ENCODE data around the gene BBS5. TPM values are rescaled to one million over a fixed set of nuclear protein-coding genes. Genes with fewer than 3 reads are reported as not detected.
"Not testable (repeated sequence)": the region's sequence is repeated elsewhere in the genome, so short reads cannot be mapped to it uniquely, and the experiment has no call there.

The BBS5 gene
- total RNA-seq, result 10.6 TPM

DNA sequence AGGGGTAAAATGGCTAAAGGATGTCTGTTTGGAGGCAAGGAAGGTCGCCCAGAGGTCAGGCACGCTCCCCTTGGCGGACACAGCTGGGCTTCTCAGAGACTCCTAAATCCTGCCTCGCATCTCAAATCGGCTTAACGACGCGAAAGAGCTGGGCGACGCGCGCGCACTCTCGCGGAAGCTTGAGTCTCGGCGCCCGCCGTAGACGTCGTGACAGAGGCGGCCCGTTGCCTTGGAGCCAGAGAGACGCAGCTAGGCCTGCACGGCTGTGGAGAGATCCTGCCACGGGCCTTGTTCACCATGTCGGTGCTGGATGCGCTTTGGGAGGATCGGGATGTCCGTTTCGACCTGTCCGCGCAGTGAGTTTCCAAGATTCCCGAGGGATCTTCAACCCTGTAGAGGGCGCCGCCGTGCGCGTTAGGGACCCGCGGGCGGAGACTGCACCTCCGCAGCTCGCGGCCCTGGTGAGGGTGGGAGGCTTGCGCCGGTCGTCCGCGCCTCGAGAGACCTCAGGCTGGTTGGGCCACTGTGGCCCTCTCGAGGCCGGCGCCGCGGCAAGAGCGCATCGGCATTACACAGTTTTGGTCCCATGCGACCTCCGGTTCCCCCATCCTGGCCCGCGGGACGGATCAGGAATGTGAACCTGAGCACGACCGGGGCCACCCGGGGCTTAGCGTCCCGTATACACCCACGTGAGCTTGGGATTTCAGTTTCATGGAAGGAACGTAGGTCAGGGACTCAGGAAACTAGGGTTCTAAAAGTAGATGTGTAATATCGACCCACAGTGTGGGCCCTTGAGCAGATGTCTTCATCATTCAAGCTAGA, at the start of gene BBS5:
Gene BBS5, plus strand, starts transcription at position 238 of the 822 bp plus-strand sequence. Its CDS starts 60 bp downstream, at position 298.
- peak; percentile 75 for DNase-seq

DNA sequence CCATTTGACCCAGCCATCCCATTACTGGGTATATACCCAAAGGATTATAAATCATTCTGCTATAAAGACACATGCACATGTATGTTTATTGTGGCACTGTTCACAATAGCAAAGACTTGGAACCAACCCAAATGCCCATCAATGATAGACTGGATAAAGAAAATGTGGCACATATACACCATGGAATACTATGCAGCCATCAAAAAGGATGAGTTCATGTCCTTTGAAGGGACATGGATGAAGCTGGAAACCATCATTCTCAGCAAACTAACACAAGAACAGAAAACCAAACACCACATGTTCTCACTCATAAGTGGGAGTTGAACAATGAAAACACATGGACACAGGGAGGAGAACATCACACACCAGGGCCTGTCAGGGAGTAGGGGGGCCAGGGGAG, 47.5 kb upstream of the BBS5 start:
- not testable (repeated sequence) for DNase-seq

- DNase-seq, result not testable (repeated sequence)
Measured at GRCh38 chr2:169434236-169434635, 45.1 kb upstream of the BBS5 start.

GRCh38 chr2:169438466-169439072, 40.7 kb upstream of the BBS5 start:
- DNase-seq, result no peak

- DNase-seq, result no peak
Measured at GRCh38 chr2:169439900-169440299, 39.4 kb upstream of the BBS5 start.

GRCh38 chr2:169446452-169446851, 32.8 kb upstream of the BBS5 start:
- no peak for DNase-seq

DNA sequence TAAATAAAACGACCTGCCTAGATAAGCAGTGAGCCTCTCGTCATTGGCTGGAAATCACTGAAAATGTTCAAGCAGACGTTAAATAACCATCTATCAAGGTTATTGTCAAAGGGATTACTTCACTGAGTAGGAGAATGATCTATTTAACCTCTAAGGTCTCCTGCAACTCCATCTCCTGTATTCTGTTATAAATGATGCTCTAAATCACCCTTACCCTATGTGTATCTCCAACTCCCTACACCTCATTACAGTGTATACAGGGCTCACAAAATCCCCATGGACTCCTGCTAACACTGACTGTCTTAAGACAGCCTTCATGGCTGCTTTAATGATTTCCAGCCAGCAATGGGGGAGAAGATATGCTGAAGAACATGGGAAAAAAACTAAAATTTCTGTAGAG, 31.0 kb upstream of the BBS5 start:
- no peak for DNase-seq

GRCh38 chr2:169448865-169449264, 30.4 kb upstream of the BBS5 start:
- DNase-seq, result no peak

GRCh38 chr2:169452080-169452479, 27.2 kb upstream of the BBS5 start:
- no peak for DNase-seq

GRCh38 chr2:169453044-169453443, 26.2 kb upstream of the BBS5 start:
- not testable (repeated sequence) for DNase-seq

- no peak for DNase-seq
Measured at GRCh38 chr2:169461143-169461542, 18.2 kb upstream of the BBS5 start.

DNA sequence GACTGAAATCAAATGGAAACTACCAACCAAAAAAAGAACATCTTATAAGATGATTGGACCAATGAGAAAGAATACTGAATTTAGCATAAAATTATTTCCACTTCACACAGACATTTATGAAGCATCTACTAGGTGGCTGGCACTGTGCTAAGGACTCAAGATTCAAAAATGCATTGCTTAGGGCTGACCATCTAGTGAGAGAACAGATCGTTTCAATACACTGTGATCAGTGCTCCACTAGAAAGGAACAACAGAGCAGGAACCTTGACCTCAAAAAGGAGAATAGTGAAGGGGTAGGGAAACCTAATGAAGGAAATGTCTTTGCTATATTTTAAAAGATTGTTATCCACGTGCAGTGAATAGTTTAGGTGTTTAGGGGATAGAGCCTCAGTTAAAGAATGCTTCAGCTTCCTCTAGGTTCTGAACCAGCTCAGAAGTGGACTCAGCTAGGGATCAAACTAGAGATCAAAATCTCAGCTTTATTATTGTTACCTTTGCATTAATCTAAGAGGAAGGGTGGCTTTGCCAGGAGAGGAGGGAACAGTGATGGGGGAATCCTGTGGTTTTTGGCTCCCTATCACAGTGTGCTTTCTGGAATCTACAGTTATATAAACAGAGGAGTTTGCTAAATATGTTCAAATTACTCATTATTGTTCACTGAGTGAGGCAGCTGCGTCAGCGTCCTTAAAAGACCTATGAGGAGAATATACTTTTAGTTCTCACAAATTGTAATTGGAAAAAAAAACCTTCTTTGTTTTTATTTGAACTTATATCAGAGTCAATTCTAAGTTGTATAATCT, 16.2 kb upstream of the BBS5 start:
- DNase-seq, result no peak

GRCh38 chr2:169464466-169464865, 14.8 kb upstream of the BBS5 start:
- DNase-seq, result no peak

- no peak for DNase-seq
Measured at GRCh38 chr2:169464882-169465281, 14.4 kb upstream of the BBS5 start.

- DNase-seq, result no peak
Measured at GRCh38 chr2:169468841-169469240, 10.5 kb upstream of the BBS5 start.

DNA sequence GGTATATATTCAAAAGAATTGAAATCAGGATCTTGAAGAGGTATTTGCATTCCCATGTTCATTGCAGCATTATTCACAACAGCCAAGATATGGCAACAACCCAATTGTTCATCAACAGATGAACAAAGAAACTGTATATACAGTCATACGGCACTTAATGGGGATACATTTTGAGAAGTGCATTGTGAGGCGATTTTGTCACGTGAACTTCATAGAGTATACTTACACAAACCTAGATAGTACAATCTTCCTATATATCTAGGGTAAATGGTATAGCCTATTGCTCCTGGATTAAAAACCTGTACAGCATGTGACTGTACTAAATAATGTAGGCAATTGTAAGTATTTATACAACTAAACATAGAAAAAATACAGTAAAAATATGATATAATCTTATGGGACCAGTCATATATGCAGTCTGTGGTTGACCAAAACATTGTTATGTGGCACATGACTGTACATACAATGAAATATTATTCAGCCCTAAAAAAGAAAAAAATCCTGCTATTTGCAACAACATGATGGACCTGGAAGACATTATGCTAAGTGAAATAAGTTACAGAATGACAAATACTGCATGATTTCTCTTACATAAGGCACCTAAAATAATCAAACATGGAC, 9.2 kb upstream of the BBS5 start:
- no peak for DNase-seq

DNA sequence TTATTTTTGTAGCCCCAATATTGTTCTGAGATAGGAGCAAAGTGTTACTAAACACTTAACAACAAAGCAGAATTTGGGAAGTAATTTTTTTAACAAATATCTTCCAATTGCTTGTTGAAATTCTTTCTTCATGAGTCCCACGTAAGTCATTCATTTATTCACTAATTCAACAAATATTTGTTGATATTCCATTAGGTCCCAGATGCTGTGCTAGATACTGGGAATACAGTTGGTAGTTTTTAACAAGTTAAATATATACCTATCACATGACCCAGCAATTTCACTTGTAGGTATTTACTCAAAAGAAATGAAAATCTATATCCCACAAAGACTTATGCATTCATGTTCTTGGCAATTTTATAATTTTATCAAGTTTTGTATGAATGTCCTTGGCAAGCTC, 7.0 kb upstream of the BBS5 start:
- no peak for DNase-seq

DNA sequence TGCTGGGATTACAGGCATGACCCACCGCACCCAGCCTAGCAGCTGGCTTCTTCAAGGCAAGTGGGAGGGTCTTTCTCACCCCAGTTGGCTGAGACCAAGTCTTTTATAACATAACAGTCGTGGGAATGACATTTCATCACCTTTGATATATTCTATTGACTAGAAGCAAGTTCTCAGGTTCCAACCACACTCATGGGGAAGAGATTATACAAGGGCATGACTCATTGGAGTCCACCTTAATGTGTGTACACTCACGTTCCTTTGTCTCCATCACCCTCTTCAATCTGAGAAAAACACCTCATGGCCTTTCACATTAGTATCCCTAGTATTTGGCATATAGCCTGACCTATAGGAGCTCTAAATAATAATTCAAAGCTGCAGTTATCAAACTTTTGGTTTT, 2.8 kb upstream of the BBS5 start:
- no peak for DNase-seq

GRCh38 chr2:169478339-169478738, 955 bp upstream of the BBS5 start:
- no peak for DNase-seq

DNA sequence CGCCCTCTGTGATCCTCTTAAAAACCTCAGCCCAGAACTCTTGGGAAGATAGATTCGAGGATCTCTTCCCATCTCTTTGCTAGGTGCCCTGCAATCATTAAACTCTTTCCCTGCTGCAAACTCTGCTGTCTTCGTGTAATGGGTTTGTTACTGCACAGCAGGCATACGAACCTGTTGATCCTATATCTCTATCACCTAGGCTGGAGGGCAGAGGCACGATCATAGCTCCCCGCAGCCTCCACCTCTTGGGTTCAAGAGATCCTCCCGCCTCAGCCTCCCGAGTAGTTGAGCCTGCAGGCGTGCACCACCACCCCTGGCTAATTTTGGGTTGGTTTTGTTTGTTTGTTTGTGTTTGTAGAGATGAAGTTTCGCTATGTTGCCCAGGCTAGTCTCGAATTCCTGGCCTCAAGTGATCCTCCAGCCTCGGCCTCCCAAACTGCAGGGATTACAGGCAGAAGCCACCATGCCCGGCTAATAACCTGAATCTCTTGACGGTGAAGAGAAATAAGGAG, 493 bp upstream of the BBS5 start:
- DNase-seq, result no peak

DNA sequence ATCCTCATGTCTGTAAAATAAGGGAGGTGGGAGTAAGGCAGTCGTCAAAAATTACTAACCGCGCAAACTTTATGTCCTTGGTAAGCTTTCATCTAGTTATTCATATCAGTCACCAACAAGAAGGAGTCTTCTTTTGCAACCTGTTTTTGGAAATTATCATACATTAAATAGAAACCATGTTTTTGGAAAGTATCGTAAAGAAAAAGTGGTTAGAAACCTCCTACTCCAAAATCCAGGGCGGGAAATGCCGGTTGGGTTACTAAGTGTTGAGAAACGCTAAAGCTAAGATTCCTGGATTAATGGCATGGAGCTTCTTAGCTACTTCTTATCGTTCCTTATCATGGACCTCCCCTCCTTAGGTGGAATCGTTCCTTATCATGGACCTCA, 778 bp downstream of the BBS5 start:
- no peak for DNase-seq

GRCh38 chr2:169485650-169486138, 6.4 kb downstream of the BBS5 start:
- DNase-seq, result no peak
